RWPE1 (cell line): ENCODE results near the gene TSKU.
"Not testable (repeated sequence)": the region's sequence is repeated elsewhere in the genome, so short reads cannot be mapped to it uniquely, and the experiment has no call there.

Experiments
- CTCF ChIA-PET: fragments of 350-600 bp; sonication (Branson Sonifier 250); formaldehyde crosslinking; extraction: SDS; loops from one replicate; lab custom pipeline; 2021; lab: Yijun Ruan, JAX
- POLR2A ChIA-PET: fragments of 400-600 bp; formaldehyde crosslinking; extraction: SDS; loops from one replicate; lab custom pipeline; 2020; ENCODE audit warnings: antibody characterized with exemption; ENCODE audit not compliant: low non-redundant PET; lab: Yijun Ruan, JAX
- DNase-seq: peaks from one replicate; pipeline ENCODE4 v3.0.0; 2012; ENCODE audit warnings: low spot score
- H3K27ac ChIP-seq: fragments of 450-650 bp; 2 replicates; pipeline ENCODE4 v1.5.1; 2017
- CTCF ChIP-seq: fragments of 450-650 bp; conservative IDR thresholded peaks from 2 replicates; pipeline ENCODE4 v1.5.1; 2017; ENCODE audit warnings: low read depth, mild to moderate bottlenecking

The TSKU gene

GRCh38 chr11:76820184-76820566 lies 37.0 kb downstream of the TSKU start:
- H3K27ac ChIP-seq = no peak overlapping the region
- DNase-seq = no peak
- ChIA-PET POLR2A (no interaction called here), CTCF (interaction anchor here (0.7 kb wide), 1 partner anchor 100 kb away, joined by 4 read pairs; no protein-coding TSS in a partner anchor)
- no peak for TF ChIP-seq CTCF

GRCh38 chr11:76821396-76821795 lies 38.2 kb downstream of the TSKU start:
- POLR2A ChIA-PET, DNase-seq, CTCF ChIA-PET, H3K27ac ChIP-seq: not testable (repeated sequence)

- no peak for DNase-seq
- TF ChIP-seq CTCF = no peak
- CTCF ChIA-PET = no interaction called here
- POLR2A ChIA-PET = interaction anchor here (0.6 kb wide), 1 partner anchor 39 kb away, joined by 5 read pairs; no protein-coding TSS in a partner anchor
- H3K27ac ChIP-seq = no peak overlapping the region
Measured at GRCh38 chr11:76822406-76822805, 39.2 kb downstream of the TSKU start.

- DNase-seq = peak; percentile 91
- ChIA-PET POLR2A (no interaction called here), CTCF (interaction anchor here (1.4 kb wide), 1 partner anchor 95 kb away, joined by 6 read pairs; no protein-coding TSS in a partner anchor)
- H3K27ac ChIP-seq = peak overlapping the region; percentile 93
- no peak for TF ChIP-seq CTCF
Measured at GRCh38 chr11:76823481-76824028, 40.4 kb downstream of the TSKU start.

- CTCF ChIA-PET = interaction anchor here (0.6 to 1.4 kb wide), 4 partner anchors 15 to 303 kb away, joined by 3 to 6 read pairs (median 4); no protein-coding TSS in a partner anchor
- H3K27ac ChIP-seq = peak overlapping the region; percentile 93
- DNase-seq = peak; percentile 48
- TF ChIP-seq CTCF = no peak
- POLR2A ChIA-PET = interaction anchor here (0.7 kb wide), 1 partner anchor 49 kb away, joined by 11 read pairs; no protein-coding TSS in a partner anchor
Measured at GRCh38 chr11:76824083-76824939, 41.2 kb downstream of the TSKU start.

GRCh38 chr11:76824980-76825725 lies 42.0 kb downstream of the TSKU start:
- peak; percentile 93 for DNase-seq
- CTCF ChIA-PET = interaction anchor here (0.6 to 1.2 kb wide), 4 partner anchors 16 to 302 kb away, joined by 3 to 4 read pairs (median 4); no protein-coding TSS in a partner anchor
- H3K27ac ChIP-seq = peak overlapping the region; percentile 93
- no peak for TF ChIP-seq CTCF
- POLR2A ChIA-PET = interaction anchor here (0.7 kb wide), 1 partner anchor 48 kb away, joined by 11 read pairs; no protein-coding TSS in a partner anchor
